Right lobe of liver (tissue), 4 donors: ENCODE data around the gene PROCA1.

Source experiments
- POLR2A ChIP-seq: fragments of 450-650 bp; IDR thresholded peaks from one replicate; pipeline ENCODE4 v1.6.1; 2017; ENCODE audit warnings: antibody characterized with exemption, mild to moderate bottlenecking
- TF ChIP-seq, protein P1 (sequence below), 4 donors: fragments of 200-600 bp in 3 of 4; fragments of 450-650 bp in 1 of 4; IDR thresholded peaks; one replicate each; pipeline versions ENCODE4 v1.5.1 to v1.8.0; 2016 to 2022; ENCODE audit warnings: antibody characterized with exemption in 4 of 4, mild to moderate bottlenecking in 2 of 4
- donor health status: DM: no; HTN: no; CAD: no.
- donor health status: DM: no; HTN: no; CAD: no.
- donor health status: DM: no; HTN: yes; CAD: no.

DNA sequence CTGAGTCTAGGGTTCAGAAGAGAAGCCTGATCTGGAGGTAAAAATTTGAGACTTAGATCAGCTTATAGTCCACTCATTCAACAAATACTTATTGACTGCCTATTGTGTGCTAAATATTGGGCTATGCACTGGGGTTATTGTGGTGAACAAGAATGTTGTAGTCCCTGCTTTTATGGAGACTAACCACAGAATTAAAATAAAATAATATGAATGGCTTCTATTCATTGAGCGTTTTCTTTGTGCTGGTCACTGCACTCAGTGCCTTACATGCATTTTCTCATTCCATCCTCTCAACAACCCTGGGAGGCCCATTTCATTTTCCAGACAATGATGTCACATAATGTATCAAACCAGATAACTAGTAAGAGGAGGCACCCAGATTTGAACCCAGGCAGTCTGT lies 21.7 kb upstream of the PROCA1 start:
- TF ChIP-seq, protein P1, sequence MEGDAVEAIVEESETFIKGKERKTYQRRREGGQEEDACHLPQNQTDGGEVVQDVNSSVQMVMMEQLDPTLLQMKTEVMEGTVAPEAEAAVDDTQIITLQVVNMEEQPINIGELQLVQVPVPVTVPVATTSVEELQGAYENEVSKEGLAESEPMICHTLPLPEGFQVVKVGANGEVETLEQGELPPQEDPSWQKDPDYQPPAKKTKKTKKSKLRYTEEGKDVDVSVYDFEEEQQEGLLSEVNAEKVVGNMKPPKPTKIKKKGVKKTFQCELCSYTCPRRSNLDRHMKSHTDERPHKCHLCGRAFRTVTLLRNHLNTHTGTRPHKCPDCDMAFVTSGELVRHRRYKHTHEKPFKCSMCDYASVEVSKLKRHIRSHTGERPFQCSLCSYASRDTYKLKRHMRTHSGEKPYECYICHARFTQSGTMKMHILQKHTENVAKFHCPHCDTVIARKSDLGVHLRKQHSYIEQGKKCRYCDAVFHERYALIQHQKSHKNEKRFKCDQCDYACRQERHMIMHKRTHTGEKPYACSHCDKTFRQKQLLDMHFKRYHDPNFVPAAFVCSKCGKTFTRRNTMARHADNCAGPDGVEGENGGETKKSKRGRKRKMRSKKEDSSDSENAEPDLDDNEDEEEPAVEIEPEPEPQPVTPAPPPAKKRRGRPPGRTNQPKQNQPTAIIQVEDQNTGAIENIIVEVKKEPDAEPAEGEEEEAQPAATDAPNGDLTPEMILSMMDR (IDR thresholded peaks at IDR 0.05), result no peak
- no peak for TF ChIP-seq POLR2A
